OCI-LY1 (cell line): ENCODE measurements around the gene CHST5.

Source experiments
- H2AFZ ChIP-seq: fragments of 200-600 bp; sonication (generic), shearing (Covaris generic); 2 replicates; pipeline ENCODE4 v1.6.0; 2014; ENCODE audit warnings: antibody characterized with exemption, mild to moderate bottlenecking, low read length
- H3F3A ChIP-seq: fragments of 200-600 bp; sonication (generic), shearing (Covaris generic); 2 replicates; pipeline ENCODE4 v1.6.0; 2014; ENCODE audit warnings: mild to moderate bottlenecking, antibody characterized with exemption, low read length, moderate library complexity; ENCODE audit not compliant: insufficient read depth
- H3K27ac ChIP-seq: fragments of 200-600 bp; sonication (generic); 2 replicates; pipeline ENCODE4 v1.5.1; 2014; ENCODE audit warnings: low read length, mixed run types, mild to moderate bottlenecking, low read depth; ENCODE audit not compliant: poor library complexity, severe bottlenecking
- H3K27me3 ChIP-seq: fragments of 200-600 bp; sonication (generic); 2 replicates; pipeline ENCODE4 v1.6.0; 2014; ENCODE audit warnings: antibody characterized with exemption, mild to moderate bottlenecking, low read length, moderate library complexity; ENCODE audit not compliant: insufficient read depth
- H3K36me3 ChIP-seq: fragments of 200-600 bp; sonication (generic); 2 replicates; pipeline ENCODE4 v1.6.1; 2014; ENCODE audit warnings: mild to moderate bottlenecking, antibody characterized with exemption, low read length, moderate library complexity, mixed read lengths; ENCODE audit not compliant: insufficient read depth
- H3K4me1 ChIP-seq: fragments of 200-600 bp; sonication (generic); 2 replicates; pipeline ENCODE4 v1.5.1; 2014; ENCODE audit warnings: mild to moderate bottlenecking, low read length, moderate library complexity; ENCODE audit not compliant: insufficient read depth, severe bottlenecking
- H3K4me2 ChIP-seq: fragments of 200-600 bp; sonication (generic), shearing (Covaris generic); 2 replicates; pipeline ENCODE4 v1.6.1; 2014; ENCODE audit warnings: low read length
- H3K4me3 ChIP-seq: fragments of 200-600 bp; sonication (generic); 2 replicates; pipeline ENCODE4 v1.5.1; 2014; ENCODE audit warnings: low read length, low read depth, mild to moderate bottlenecking, mixed read lengths; ENCODE audit not compliant: poor library complexity, severe bottlenecking
- H3K79me2 ChIP-seq: fragments of 200-600 bp; shearing (Covaris generic); 2 replicates; pipeline ENCODE4 v1.6.1; 2016; ENCODE audit warnings: mixed run types, low read length, mixed read lengths; ENCODE audit not compliant: insufficient read depth
- H3K9ac ChIP-seq: fragments of 200-600 bp; sonication (generic), shearing (Covaris generic); 2 replicates; pipeline ENCODE4 v1.6.1; 2014; ENCODE audit warnings: mild to moderate bottlenecking, low read length, mixed read lengths
- H3K9me2 ChIP-seq: fragments of 200-600 bp; sonication (generic), shearing (Covaris generic); 2 replicates; pipeline ENCODE4 v1.6.1; 2014; ENCODE audit warnings: low read depth, mild to moderate bottlenecking, low read length, mixed read lengths
- H3K9me3 ChIP-seq: fragments of 200-600 bp; shearing (Covaris generic); 2 replicates; pipeline ENCODE4 v1.6.1; 2014; ENCODE audit warnings: low read length, mixed read lengths
- H4K20me1 ChIP-seq: fragments of 200-600 bp; sonication (generic), shearing (Covaris generic); 2 replicates; pipeline ENCODE4 v1.6.0; 2016; ENCODE audit warnings: mild to moderate bottlenecking, low read length; ENCODE audit not compliant: insufficient read depth
- CTCF ChIP-seq: fragments of 200-600 bp; sonication (generic), shearing (Covaris generic); IDR thresholded peaks from 2 replicates; pipeline ENCODE4 v1.5.1; 2017; ENCODE audit warnings: mild to moderate bottlenecking, antibody characterized with exemption, low read length, moderate library complexity, mixed read lengths
- EZH2 ChIP-seq: fragments of 200-600 bp; sonication (generic), shearing (Covaris generic); IDR thresholded peaks from 2 replicates; pipeline ENCODE4 v1.8.0; 2017; ENCODE audit warnings: borderline replicate concordance, mixed run types, mild to moderate bottlenecking, antibody characterized with exemption, low read length, moderate library complexity, mixed read lengths

The CHST5 gene

GRCh38 chr16:75558846-75559401, 23.0 kb upstream of the CHST5 start:
- Histone ChIP-seq H3K4me1 (peaks cover 28% of the 10 kb centered on the region), H4K20me1 (no peaks in the 10 kb centered on the region), H3K9me2 (no peaks in the 10 kb centered on the region), H3K9me3 (no peaks in the 10 kb centered on the region), H3K27me3 (no peaks in the 10 kb centered on the region), H3F3A (no peaks in the 10 kb centered on the region), H3K36me3 (no peaks in the 10 kb centered on the region), H2AFZ (no peak overlapping the region), H3K27ac (no peak overlapping the region), H3K9ac (no peak overlapping the region), H3K4me2 (no peak overlapping the region), H3K79me2 (no peaks in the 10 kb centered on the region), H3K4me3 (no peak overlapping the region)
- TF ChIP-seq CTCF (no peak), EZH2 (no peak)

- TF ChIP-seq EZH2 (no peak), CTCF (no peak)
- Histone ChIP-seq H4K20me1 (no peaks in the 10 kb centered on the region), H3K27me3 (no peaks in the 10 kb centered on the region), H3K4me2 (peak overlapping the region; percentile 74), H3K4me3 (peak overlapping the region; percentile 61), H3F3A (no peaks in the 10 kb centered on the region), H3K4me1 (peaks cover 28% of the 10 kb centered on the region), H3K9me2 (no peaks in the 10 kb centered on the region), H3K9me3 (no peaks in the 10 kb centered on the region), H3K9ac (peak overlapping the region; percentile 29; the same call in 1 of the 2 replicates), H2AFZ (peak overlapping the region; percentile 83), H3K79me2 (no peaks in the 10 kb centered on the region), H3K27ac (no peak overlapping the region), H3K36me3 (no peaks in the 10 kb centered on the region)
These were observed 20.6 kb upstream of the CHST5 start for GRCh38 chr16:75556431-75556950.

- no peaks in the 10 kb centered on the region for H3K79me2 ChIP-seq
- H3K4me3 ChIP-seq: peak within 1 kb of the TSS; percentile 61
- no peaks in the 10 kb centered on the region for H3K9me2 ChIP-seq
- no peaks in the 10 kb centered on the region for H3F3A ChIP-seq
- no peaks in the 10 kb centered on the region for H3K36me3 ChIP-seq
- H3K4me2 ChIP-seq: peak within 1 kb of the TSS; percentile 74
- TF ChIP-seq EZH2 (no peak), CTCF (peak; percentile 29; the same call in 1 of the 2 replicates)
- no peaks in the 10 kb centered on the region for H4K20me1 ChIP-seq
- H3K27ac ChIP-seq: no peak within 1 kb of the TSS
- H3K9ac ChIP-seq: peak within 1 kb of the TSS; percentile 37; the same call in 1 of the 2 replicates
- peak within 1 kb of the TSS; percentile 83 for H2AFZ ChIP-seq
- H3K4me1 ChIP-seq: peaks cover 28% of the 10 kb centered on the region
- no peaks in the 10 kb centered on the region for H3K27me3 ChIP-seq
- no peaks in the 10 kb centered on the region for H3K9me3 ChIP-seq
These were observed 20.0 kb upstream of the CHST5 start, which contains the start of gene TMEM231 for GRCh38 chr16:75555707-75556430. Gene TMEM231 (minus strand): TSS chr16:75556252. CDS start chr16:75556209, 43 bp downstream.
